ENCODE data around the gene DIAPH3. TPM values are rescaled to one million over a fixed set of nuclear protein-coding genes. Genes with fewer than 3 reads are reported as not detected.

DIAPH3 gene
- total and polyA plus RNA-seq, 2 of the 8 experiments (the other 6 are each of a cell fraction or from before 2014, with no cell fraction given) = 8.0 to 30.8 TPM

GRCh38 chr13:60138674-60139073 is 25.1 kb downstream of the DIAPH3 start (continued):
- TF ChIP-seq CHD7 (IDR thresholded peaks at IDR 0.05; ENCODE audit: insufficient replicate concordance, low read length) (no peak), SIX5 (IDR thresholded peaks at IDR 0.05; ENCODE audit: low read depth, low read length) (no peak), ATF3 (IDR thresholded peaks at IDR 0.05; ENCODE audit: insufficient read depth, low read depth, low read length) (no peak), CHD1 (IDR thresholded peaks at IDR 0.05; ENCODE audit: low read depth, low read length) (no peak), NANOG (IDR thresholded peaks at IDR 0.05; ENCODE audit: insufficient read depth, low read depth, low read length, poor library complexity, severe bottlenecking) (no peak), CHD2 (IDR thresholded peaks at IDR 0.05; ENCODE audit: low read length) (no peak)

Measured in H1 (cell line).